Mucosa of descending colon (tissue), 3 donors: ENCODE data around the gene CTBP1. TPM values are rescaled to one million over a fixed set of nuclear protein-coding genes. Genes with fewer than 3 reads are reported as not detected.
"Not testable (repeated sequence)": the region's sequence is repeated elsewhere in the genome, so short reads cannot be mapped to it uniquely, and the experiment has no call there.

Experiments
- ATAC-seq: fragments of 200-7000 bp; cut with Tn5 transposase; one replicate; pipeline ENCODE4 v1.9.1; 2020; ENCODE audit warnings: mild to moderate bottlenecking, moderate library complexity
- DNase-seq, 3 donors: peaks; one replicate each; pipeline ENCODE4 v3.0.0-alpha.2; 2020
- H3K36me3 ChIP-seq: fragments of 200-600 bp; one replicate; pipeline ENCODE4 v1.8.0; 2021; ENCODE audit warnings: low read depth, mild to moderate bottlenecking
- H3K4me1 ChIP-seq: fragments of 200-600 bp; one replicate; pipeline ENCODE4 v1.8.0; 2021; ENCODE audit warnings: low read depth, mild to moderate bottlenecking
- H3K4me3 ChIP-seq: fragments of 200-600 bp; one replicate; pipeline ENCODE4 v1.8.0; 2021; ENCODE audit warnings: mild to moderate bottlenecking
- H3K9me3 ChIP-seq: fragments of 200-600 bp; one replicate; pipeline ENCODE4 v1.8.0; 2021; ENCODE audit warnings: mild to moderate bottlenecking
- intact Hi-C, 2 donors: fragments of 100-400 bp; cut with DNase I in 1 of 2; cut with micrococcal nuclease in 1 of 2; formaldehyde crosslinking; loops; one replicate each; pipeline versions ENCODE4 v1.11.0 to v1.11.1; 2022; cut with DNase I, micrococcal nuclease
- total RNA-seq, 3 donors: library from RNA; stranded (reverse); fragmentation: NEBNext Ultra II Directional in 2 of 3; extraction: Animal tissue kit (Norgen Biotek cat#: 25700) in 2 of 3; gene quantifications; one replicate each; pipeline versions ENCODE4 v1.2.1 to v1.2.4, GENCODE V29; 2021 to 2023
- TF ChIP-seq, protein P1 (sequence below): fragments of 200-600 bp; IDR thresholded peaks from one replicate; pipeline ENCODE4 v1.8.0; 2022; ENCODE audit warnings: antibody characterized with exemption, mild to moderate bottlenecking
- donor health status: DM: no; HTN: no; CAD: no; lungs with moderate emphysema.
- donor health status: DM: no; HTN: no; CAD: no.
- donor health status: DM: no; HTN: yes; CAD: no.

CTBP1 gene
- total RNA-seq, 3 donors from 2014 or later: 151 to 188 (median 168) TPM

DNA sequence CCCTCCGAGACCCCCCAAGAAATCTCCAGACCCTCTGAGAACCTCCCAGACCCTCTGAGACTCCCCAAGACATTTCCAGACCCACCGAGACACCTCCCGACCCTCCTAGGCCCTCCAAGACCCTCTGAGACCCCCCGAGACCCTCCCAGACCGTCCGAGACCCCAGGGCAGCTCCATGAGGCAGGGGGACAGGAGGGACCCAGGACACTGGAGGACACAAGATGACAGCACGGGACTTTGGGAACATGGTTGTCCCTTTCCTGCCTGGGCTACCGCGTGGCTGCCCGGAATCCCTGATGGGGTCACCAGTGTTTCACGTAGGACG lies 10.3 kb downstream of the CTBP1 start:
- DNase-seq: peak in 2 of 3 donors; percentile 16 to 34
- peaks cover 21% of the 10 kb centered on the region for H3K4me1 ChIP-seq
- TF ChIP-seq, protein P1, sequence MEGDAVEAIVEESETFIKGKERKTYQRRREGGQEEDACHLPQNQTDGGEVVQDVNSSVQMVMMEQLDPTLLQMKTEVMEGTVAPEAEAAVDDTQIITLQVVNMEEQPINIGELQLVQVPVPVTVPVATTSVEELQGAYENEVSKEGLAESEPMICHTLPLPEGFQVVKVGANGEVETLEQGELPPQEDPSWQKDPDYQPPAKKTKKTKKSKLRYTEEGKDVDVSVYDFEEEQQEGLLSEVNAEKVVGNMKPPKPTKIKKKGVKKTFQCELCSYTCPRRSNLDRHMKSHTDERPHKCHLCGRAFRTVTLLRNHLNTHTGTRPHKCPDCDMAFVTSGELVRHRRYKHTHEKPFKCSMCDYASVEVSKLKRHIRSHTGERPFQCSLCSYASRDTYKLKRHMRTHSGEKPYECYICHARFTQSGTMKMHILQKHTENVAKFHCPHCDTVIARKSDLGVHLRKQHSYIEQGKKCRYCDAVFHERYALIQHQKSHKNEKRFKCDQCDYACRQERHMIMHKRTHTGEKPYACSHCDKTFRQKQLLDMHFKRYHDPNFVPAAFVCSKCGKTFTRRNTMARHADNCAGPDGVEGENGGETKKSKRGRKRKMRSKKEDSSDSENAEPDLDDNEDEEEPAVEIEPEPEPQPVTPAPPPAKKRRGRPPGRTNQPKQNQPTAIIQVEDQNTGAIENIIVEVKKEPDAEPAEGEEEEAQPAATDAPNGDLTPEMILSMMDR: no peak
- H3K4me3 ChIP-seq: no peak overlapping the region
- intact Hi-C loops: no loop called here
- no peak for ATAC-seq
- H3K9me3 ChIP-seq: no peaks in the 10 kb centered on the region
- no peaks in the 10 kb centered on the region for H3K36me3 ChIP-seq

DNA sequence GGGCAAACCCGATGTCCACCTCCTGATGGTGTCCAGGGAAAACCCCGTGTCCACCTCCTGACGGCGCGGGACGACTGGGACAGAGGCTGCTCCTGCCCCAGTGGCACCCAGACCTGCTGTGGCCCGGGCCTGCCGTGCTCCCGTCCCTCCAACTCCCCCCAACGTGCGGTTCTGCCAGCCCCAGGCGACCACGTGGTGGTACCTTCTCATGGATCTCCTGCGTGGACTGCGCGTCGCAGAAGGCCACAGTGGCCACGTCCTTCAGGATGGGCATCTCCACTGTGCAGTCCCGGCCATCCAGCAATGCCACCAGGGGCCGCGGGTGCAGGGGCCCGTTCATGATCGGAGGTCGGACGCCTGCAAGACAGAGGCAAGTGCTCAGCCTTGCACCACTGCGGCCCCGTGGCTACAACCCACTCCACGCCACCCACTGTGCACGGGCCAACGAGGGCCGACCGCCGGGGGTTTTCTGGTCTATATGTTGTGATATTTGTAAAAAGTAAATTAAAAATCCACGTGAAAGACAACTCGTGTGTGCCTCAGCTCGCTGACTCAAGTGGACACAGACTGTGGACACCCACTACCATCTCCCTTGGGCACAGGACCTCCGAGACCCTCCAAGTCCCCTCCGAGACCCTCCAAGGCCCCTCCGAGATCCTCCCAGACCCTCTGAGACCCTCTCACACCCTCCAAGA lies 10.8 kb downstream of the CTBP1 start:
- Histone ChIP-seq H3K36me3 (no peaks in the 10 kb centered on the region), H3K4me1 (peaks cover 19% of the 10 kb centered on the region), H3K4me3 (no peak overlapping the region), H3K9me3 (no peaks in the 10 kb centered on the region)
- DNase-seq (peak in 2 of 3 donors; percentile 18 to 42), ATAC-seq (no peak)
- intact Hi-C loops: no loop called here
- TF ChIP-seq, protein P1: no peak

DNA sequence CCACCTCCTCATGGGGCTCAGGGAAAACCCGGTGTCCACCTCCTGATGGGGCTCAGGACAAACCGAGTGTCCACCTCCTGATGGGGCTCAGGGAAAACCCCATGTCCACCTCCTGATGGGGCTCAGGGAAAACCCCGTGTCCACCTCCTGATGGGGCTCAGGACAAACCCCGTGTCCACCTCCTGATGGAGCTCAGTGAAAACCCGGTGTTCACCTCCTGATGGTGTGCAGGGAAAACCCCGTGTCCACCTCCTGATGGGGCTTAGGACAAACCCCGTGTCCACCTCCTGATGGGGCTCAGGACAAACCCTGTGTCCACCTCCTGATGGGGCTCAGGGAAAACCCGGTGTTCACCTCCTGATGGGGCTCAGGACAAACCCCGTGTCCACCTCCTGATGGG lies 11.7 kb downstream of the CTBP1 start:
- DNase-seq, H3K36me3 ChIP-seq, ATAC-seq, H3K4me3 ChIP-seq, H3K9me3 ChIP-seq, intact Hi-C loops: not testable (repeated sequence)
- H3K4me1 ChIP-seq: peaks cover 14% of the 10 kb centered on the region

DNA sequence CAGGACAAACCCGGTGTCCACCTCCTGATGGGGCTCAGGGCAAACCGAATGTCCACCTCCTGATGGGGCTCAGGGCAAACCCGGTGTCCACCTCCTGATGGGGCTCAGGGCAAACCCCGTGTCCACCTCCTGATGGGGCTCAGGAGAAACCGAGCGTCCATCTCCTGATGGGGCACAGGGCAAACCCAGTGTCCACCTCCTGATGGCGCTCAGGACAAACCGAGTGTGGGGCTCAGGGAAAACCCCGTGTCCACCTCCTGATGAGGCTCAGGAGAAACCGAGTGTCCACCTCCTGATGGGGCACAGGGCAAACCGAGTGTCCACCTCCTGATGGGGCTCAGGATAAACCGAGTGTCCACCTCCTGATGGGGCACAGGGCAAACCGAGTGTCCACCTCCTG lies 12.1 kb downstream of the CTBP1 start:
- intact Hi-C loops, H3K4me3 ChIP-seq, H3K9me3 ChIP-seq, ATAC-seq, H3K36me3 ChIP-seq: not testable (repeated sequence)
- peak in 2 of 3 donors; percentile 7 to 20 for DNase-seq
- peaks cover 10% of the 10 kb centered on the region for H3K4me1 ChIP-seq

DNA sequence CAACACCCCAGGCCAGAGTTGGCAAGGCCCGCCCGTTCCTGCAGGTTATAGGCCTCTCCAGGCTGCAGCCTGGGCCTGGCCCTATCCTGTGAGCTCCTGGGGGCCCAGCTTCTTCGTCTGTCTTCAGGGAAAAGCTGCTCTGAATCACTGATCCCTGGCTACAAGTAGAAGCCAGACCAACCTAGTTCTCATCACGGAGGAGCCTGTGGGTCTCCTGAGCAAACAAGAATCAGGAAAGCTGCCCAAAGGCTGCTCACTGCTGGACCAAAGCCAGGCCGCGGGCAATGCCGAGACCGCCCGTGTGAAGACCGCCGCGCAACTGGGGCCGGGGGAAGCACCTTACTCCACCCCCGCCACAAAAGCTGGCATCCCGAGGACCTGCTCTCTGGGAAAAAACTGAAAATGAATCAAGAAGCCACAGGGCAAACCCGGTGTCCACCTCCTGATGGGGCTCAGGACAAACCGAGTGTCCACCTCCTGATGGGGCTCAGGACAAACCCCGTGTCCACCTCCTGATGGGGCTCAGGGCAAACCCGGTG lies 12.8 kb downstream of the CTBP1 start:
- peaks cover 3% of the 10 kb centered on the region for H3K4me1 ChIP-seq
- no peak overlapping the region for H3K4me3 ChIP-seq
- no peaks in the 10 kb centered on the region for H3K9me3 ChIP-seq
- TF ChIP-seq, protein P1: no peak
- ATAC-seq (no peak), DNase-seq (peak in 2 of 3 donors; percentile 16 to 45)
- H3K36me3 ChIP-seq: peaks cover 2% of the 10 kb centered on the region
- intact Hi-C loops: no loop called here

DNA sequence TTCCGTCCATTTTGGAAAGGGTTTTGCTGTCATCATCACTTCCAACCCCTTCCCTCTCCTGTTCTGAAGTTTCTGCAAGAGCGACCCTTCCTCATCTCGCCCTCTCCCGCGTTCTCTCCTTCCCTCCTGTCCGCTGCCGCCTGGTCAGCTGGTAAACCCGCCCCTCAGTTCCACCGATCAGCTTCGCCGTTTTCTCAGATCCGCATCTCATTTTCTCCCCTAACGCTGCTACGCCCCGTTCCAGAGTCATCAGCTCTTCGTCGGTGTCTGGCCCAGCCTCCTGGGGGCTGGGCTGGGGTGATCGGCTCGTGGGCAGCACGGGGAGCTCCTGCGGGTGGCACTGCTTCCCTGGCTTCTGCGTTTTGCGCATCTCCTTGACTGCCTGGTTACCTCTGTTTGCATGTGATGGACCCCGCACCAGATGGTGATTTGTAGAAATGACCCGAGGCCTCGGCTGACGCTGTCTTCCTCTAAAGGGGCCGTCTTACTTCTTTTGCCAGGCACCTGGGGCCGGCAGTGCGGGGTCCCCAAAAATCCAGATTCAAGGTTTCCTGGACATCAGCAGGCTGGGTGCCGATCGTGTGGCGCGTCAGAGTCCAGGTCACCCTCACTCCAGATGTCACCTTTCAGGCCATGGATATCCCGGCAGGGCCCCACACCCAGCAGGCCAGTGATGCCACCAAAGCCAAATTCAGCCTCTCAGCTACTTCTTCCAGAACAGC lies 13.4 kb downstream of the CTBP1 start:
- no peaks in the 10 kb centered on the region for H3K4me1 ChIP-seq
- no peak overlapping the region for H3K4me3 ChIP-seq
- TF ChIP-seq, protein P1: no peak
- ATAC-seq (no peak), DNase-seq (peak in 2 of 3 donors; percentile 20 to 31)
- no peaks in the 10 kb centered on the region for H3K9me3 ChIP-seq
- H3K36me3 ChIP-seq: peaks cover 4% of the 10 kb centered on the region
- intact Hi-C loops: no loop called here
